ENCODE results near the gene SLC7A10.

GRCh38 chr19:33245948-33246708 is 20.5 kb upstream of the SLC7A10 start:
- peak; percentile 61 for TF ChIP-seq CTCF (IDR thresholded peaks at IDR 0.05; ENCODE audit: low read depth, low read length)
- TF ChIP-seq EZH2phosphoT487 (IDR thresholded peaks at IDR 0.05; ENCODE audit: low read depth), result no peak

Data from OCI-LY3 (cell line).